ENCODE measurements around the gene CD200.
"Not testable (repeated sequence)": the region's sequence is repeated elsewhere in the genome, so short reads cannot be mapped to it uniquely, and the experiment has no call there.

Gene CD200

GRCh38 chr3:112362221-112362620 lies 29.3 kb downstream of the CD200 start:
- DNase-seq = no peak

- no peak for DNase-seq
Observed at GRCh38 chr3:112364291-112364690, 31.3 kb downstream of the CD200 start.

- no peak for DNase-seq
Observed at GRCh38 chr3:112365035-112365434, 32.1 kb downstream of the CD200 start.

GRCh38 chr3:112365636-112366035 lies 32.7 kb downstream of the CD200 start:
- no peak for DNase-seq

- DNase-seq = no peak
Observed at GRCh38 chr3:112366522-112366921, 33.6 kb downstream of the CD200 start.

GRCh38 chr3:112371569-112371968 lies 38.6 kb downstream of the CD200 start:
- no peak for DNase-seq

- no peak for DNase-seq
Observed at GRCh38 chr3:112372396-112372795, 39.4 kb downstream of the CD200 start.

- DNase-seq = no peak
Observed at GRCh38 chr3:112373476-112373875, 40.5 kb downstream of the CD200 start.

- no peak for DNase-seq
Observed at GRCh38 chr3:112373924-112374323, 41.0 kb downstream of the CD200 start.

GRCh38 chr3:112374333-112374734 lies 41.4 kb downstream of the CD200 start:
- DNase-seq = no peak

GRCh38 chr3:112375117-112375516 lies 42.2 kb downstream of the CD200 start:
- no peak for DNase-seq

- DNase-seq = no peak
Observed at GRCh38 chr3:112376241-112376911, 43.4 kb downstream of the CD200 start.

GRCh38 chr3:112376992-112377391 lies 44.0 kb downstream of the CD200 start:
- no peak for DNase-seq

GRCh38 chr3:112377568-112378071 lies 44.7 kb downstream of the CD200 start:
- DNase-seq = no peak

- DNase-seq = not testable (repeated sequence)
Observed at GRCh38 chr3:112378347-112378746, 45.4 kb downstream of the CD200 start.

- no peak for DNase-seq
Observed at GRCh38 chr3:112379020-112379690, 46.2 kb downstream of the CD200 start.

GRCh38 chr3:112381673-112382542 lies 49.0 kb downstream of the CD200 start:
- DNase-seq = no peak

- DNase-seq = no peak
Observed at GRCh38 chr3:112382543-112383160, 49.7 kb downstream of the CD200 start.

GRCh38 chr3:112384769-112385168 lies 51.8 kb downstream of the CD200 start:
- no peak for DNase-seq

- no peak for DNase-seq
Observed at GRCh38 chr3:112388972-112389371, 56.0 kb downstream of the CD200 start.

GRCh38 chr3:112389961-112390360 lies 57.0 kb downstream of the CD200 start:
- DNase-seq = no peak

GRCh38 chr3:112390783-112391641 lies 58.1 kb downstream of the CD200 start:
- DNase-seq = no peak

All from NCI-H2081 (cell line).